AG09319 (cell line): ENCODE measurements around the gene MUC5AC.

Source experiments
- DNase-seq: peaks from one replicate; pipeline ENCODE4 v3.0.0-alpha.2; 2010; ENCODE audit warnings: low read depth; ENCODE audit errors: extremely low read depth
- TF ChIP-seq, protein P1 (sequence below): IDR thresholded peaks from 2 replicates; pipeline ENCODE4 v1.5.1; 2011; ENCODE audit warnings: low read depth, mild to moderate bottlenecking, inconsistent platforms, low read length, moderate library complexity

The MUC5AC gene

DNA sequence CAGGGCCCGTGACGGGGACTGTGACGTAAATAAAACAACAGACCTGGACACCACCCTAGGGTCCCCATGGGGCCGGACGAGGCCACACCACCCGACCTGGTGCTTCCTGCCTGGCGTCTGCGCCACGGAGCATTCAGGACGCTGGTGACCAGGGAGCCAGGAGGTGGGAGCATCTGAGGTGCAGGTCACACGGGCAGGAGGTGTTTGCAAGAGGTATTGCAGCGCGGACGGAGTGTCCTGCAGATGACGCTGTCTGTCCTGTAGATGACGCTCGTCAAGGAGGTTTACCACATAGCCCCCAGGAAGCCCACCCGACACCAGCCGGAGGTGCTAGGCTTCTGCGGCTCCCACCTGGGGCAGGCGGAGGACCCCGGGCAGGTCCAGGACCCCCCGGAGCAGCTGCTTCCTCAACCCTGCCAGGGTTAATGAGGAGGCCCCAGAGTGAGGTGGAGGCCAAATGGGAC lies 64.1 kb downstream of the MUC5AC start:
- DNase-seq: no peak
- TF ChIP-seq, protein P1, sequence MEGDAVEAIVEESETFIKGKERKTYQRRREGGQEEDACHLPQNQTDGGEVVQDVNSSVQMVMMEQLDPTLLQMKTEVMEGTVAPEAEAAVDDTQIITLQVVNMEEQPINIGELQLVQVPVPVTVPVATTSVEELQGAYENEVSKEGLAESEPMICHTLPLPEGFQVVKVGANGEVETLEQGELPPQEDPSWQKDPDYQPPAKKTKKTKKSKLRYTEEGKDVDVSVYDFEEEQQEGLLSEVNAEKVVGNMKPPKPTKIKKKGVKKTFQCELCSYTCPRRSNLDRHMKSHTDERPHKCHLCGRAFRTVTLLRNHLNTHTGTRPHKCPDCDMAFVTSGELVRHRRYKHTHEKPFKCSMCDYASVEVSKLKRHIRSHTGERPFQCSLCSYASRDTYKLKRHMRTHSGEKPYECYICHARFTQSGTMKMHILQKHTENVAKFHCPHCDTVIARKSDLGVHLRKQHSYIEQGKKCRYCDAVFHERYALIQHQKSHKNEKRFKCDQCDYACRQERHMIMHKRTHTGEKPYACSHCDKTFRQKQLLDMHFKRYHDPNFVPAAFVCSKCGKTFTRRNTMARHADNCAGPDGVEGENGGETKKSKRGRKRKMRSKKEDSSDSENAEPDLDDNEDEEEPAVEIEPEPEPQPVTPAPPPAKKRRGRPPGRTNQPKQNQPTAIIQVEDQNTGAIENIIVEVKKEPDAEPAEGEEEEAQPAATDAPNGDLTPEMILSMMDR: no peak

DNA sequence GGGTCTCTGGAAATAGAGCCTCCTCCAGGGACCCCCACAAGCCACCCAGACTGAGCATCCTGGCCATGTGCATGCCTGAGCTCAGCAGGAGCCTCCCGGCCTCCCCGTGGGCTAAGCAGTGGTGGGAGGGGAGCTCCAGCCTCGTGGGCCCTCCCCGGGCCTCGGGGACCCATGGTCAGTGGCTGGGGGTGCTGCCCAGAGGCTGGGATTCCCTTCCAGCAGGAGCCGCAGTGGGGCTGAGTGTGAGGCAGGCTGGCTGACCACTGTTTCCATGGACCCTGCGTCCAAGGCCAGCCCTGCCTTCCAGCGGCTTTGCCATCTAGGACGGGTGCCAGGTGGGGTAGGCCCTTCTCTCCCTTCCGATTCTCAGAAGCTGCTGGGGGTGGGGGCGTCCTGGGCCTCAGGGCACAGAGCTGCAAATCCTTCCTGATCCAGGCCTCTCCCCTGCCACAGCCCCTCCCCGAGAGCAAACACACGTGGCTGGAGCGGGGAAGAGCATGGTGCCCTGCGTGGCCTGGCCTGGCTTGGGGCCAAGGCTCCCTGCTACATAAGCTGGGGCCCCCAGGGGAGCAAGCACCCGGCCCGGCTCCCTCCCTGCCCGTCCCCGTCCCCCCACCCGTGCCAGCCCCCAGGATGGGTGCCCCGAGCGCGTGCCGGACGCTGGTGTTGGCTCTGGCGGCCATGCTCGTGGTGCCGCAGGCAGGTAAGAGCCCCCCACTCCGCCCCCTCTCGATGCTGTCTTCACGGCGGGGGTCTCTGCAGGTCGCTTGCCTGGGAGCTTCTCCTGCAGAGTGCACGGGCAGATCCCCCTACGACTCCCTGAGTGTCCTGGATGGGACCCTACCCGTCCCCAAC lies 65.0 kb downstream of the MUC5AC start, which contains the start of gene MUC5B:
TSS of gene MUC5B (plus strand) at position 576 of the 855 bp plus-strand sequence. CDS start at position 634, 58 bp downstream.
- TF ChIP-seq, protein P1: no peak
- no peak for DNase-seq

DNA sequence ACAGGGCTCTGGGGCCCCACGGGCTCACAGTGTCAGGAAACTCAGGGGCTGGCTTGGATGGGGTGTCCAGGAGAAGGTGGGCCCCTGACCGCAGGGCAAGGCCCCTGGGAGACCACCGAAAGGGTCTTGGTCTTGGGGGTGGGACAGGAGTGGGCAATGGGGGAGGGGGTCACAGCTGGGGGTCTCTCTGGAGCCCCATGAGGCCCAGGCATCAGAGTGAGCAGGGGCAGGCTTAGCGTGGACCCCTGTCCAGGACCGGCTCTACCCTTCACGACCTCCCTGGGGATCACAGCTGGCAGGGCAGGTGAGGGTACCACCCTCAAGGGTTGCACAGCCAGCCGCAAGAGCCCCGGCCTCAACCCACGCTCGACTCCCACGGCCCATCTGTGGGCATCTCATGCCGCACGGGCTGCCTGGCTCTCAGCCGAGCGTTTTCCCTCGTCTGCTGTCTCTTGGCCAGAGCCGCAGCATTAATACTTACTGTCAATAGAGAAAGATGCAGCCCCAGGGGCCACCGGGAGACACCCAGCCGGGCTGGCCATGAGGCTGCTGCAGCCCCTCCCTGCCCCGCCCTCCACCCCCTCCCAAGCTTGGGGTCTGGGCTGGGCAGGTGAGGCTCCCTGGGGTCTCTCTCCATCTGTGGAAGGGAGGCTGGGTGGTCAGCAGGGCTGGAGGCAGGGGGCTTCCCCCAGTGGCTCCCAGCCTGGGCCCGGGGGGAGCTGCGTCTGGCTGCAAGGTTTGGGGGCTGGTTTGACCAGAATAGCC lies 65.8 kb downstream of the MUC5AC start:
- TF ChIP-seq, protein P1: no peak

DNA sequence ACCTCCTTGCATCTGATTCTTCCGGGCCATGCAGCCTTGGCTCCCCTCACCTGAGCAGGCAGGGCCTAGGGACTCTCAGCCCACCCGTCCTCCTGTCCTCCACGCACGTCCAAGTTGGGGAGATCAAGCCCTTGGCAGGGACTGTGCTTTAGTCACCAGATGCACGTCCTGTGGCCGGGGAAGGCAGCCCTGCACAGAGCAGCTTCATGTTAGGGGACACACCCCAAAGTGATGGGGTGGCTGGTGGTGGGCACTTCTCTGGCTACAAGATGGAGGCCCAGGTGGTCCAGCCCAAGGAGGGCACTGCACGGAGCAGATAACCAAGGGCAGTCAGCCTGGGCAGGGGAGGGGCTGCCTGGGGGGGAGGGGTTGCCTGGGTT lies 66.3 kb downstream of the MUC5AC start:
- no peak for DNase-seq
- TF ChIP-seq, protein P1: no peak

More for the DNA sequence above, 65.8 kb downstream of the MUC5AC start:
- no peak for DNase-seq

DNA sequence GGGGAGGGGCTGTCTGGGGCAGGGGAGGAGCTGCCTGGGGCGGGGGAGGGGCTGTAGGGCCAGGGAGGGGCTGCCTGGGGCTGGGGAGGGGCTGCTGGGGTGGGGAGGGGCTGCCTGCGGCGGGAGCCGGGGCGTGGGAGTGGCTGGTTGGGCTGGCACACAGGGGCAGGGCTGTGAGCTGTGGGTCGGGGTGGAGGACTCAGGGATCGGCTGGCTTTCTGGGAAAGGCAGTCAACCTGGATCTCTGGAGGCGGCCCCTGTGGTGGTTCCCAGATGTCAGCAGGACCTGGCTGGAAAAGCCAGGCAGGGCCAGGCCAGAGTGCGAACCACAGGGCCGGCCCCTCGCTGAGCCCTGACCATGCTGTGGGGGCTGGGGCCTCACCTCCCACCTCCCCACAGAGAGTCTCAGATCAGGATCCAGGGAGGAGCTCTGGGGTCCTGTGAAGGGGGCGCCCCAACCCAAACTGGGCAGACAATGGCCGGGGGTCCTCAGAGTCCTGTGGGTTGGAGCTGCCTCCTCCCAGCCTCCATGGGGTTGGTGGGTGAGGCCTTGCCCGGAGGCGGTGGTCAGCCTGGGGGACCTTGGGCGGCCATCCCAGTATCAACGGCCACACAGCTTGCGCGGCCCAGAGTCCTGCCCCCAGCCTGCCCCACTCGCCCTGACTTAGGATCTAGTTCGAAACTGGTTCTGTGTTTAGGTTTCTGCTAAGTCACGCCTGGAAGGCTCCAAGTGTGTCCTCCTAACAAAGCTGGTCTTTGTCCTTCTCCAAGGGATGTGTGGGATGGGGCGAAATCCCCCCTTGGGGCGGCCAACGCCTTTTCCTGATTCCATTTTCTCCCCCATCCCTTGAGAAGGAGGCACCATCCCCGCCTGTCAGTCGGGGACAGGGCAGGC lies 67.0 kb downstream of the MUC5AC start:
- no peak for DNase-seq

DNA sequence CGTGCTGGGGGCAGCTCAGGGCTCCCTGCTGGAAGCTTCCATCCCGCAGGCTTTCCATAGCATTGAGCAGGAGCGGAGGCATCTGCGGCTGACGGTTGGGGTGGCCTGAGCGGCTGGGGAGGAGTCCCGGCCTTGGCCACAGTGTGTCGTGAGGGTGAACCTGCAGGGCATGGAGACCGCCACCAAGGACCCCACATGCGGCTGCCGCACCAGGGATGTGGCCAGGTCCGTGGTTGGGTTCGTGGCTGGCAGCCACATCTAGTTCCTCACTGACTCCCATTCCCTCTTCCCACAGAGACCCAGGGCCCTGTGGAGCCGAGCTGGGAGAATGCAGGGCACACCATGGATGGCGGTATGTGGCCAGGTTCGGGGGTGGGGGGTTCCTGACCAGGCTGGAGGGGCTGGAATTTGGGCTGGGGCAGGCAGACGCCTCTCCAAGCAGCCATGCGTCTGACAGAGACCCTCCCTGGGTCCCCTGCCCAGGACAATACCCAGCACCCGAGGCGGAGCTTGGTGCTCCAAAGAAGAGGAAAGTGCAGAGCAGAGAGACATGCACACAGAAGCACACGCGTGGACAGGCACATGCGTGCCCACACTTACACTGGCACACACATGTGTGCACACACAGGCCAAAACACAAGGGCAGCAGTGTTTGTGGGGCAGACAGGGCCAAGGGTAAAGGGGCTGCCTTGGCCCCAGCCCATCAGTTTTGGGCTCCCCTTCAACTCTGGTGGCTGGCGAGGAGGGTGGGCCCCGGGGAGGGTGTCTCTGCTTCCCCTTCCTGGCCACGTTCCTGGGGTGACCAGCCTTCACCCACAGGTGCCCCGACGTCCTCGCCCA lies 67.9 kb downstream of the MUC5AC start:
- no peak for DNase-seq
- TF ChIP-seq, protein P1: no peak

More for the DNA sequence above, 67.0 kb downstream of the MUC5AC start:
- TF ChIP-seq, protein P1: no peak
